ENCODE data around the gene GGT1.
"Not testable (repeated sequence)": the region's sequence is repeated elsewhere in the genome, so short reads cannot be mapped to it uniquely, and the experiment has no call there.

GGT1 gene

DNA sequence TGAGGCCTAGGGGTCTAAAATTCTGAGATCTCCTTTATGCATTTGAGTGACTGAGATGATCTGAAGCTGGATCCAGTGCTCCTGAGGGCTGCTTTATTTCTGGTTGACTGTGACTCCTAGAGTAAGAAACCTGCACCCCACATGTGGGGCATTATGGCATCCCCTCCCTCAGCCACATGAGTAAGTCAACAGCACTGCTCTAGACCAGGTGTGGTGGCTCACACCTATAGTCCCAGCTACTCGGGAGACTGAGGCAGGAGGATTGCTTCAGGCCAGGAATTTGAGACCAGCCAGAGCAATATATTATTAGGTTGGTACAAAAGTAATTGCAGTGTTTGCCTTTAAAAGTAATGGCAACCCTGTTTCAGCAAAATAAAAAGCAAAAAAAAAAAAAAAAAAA is 39.3 kb downstream of the GGT1 start:
- not testable (repeated sequence) for DNase-seq (ENCODE audit: low spot score)

DNA sequence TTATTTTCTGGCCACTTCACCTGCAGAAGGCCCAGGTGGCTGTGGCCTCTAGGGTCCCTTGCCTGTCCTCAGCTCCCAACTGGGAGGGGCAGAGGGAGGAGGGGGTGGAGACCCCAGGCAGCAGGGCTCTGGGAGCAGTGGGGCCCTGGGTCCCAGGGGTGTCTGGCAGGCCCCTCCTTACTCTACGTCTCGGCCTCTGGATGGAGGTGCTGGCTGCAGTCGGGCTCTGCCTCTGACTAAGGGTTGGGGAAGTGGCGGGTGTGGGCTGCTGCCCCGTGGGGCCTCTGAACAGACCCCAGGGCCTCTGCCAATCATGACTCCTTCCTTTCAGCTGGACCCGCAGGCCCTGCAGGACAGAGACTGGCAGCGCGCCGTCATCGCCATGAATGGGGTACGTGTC is 41.4 kb downstream of the GGT1 start:
- not testable (repeated sequence) for DNase-seq (ENCODE audit: low spot score)

DNA sequence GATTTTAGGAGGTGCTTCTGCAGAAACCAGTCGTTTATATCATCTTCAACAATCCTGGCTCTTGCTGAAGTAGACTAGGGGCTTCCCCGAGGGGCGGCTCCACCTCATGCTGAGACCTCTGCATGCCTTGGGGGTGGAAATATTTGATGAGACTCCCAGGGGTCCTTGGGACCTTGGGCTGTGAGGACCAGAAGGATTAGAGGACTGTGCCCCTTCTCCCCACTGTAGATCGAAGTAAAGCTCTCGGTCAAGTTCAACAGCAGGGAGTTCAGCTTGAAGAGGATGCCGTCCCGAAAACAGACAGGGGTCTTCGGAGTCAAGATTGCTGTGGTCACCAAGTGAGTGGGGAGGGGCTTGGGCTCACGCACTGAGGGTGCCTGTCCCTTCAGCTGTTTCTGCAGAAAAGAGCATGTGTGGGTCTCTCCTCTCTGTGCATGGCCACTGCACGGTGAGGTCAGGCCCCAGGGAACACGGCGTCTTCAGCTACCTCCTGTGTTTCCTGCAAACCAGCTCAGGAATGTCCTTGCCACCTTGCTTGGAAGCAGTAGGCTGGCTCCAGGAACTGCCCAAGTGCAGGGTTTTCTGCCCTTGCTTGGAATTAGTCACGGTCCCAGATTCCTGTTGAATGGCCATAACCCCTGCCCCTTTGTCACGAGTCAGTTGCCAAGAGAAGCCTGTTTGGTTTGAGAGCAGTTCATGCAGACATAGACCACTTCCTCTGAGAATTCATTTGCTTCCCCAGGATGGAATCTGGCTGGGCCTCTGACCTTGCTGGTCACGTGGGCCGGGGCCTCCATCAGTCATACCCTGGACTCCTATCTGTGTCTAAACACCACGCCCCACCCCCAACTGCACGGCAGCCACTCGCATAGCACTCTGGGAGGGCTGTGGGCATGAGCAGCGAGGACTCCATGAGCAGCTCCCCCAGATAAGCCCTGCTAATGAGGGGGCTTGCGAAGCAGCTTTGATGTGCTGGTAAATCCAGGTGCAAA is 42.7 kb downstream of the GGT1 start:
- not testable (repeated sequence) for DNase-seq (ENCODE audit: low spot score)

DNA sequence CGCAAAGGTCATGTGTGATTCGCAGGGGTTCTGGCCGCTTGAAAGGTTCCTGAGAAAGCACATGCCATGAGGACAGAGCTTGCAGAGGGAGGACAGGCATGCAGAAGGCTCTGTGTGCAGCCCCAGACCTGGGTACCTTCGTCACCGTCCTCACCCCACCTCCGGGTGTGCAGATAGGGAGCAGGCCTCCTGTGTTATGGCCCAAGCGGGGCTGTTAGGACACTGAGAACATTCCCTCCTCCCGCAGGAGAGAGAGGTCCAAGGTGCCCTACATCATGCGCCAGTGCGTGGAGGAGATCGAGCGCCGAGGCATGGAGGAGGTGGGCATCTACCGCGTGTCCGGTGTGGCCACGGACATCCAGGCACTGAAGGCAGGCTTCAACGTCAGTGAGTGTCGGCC is 43.8 kb downstream of the GGT1 start:
- DNase-seq (ENCODE audit: low spot score) = not testable (repeated sequence)

DNA sequence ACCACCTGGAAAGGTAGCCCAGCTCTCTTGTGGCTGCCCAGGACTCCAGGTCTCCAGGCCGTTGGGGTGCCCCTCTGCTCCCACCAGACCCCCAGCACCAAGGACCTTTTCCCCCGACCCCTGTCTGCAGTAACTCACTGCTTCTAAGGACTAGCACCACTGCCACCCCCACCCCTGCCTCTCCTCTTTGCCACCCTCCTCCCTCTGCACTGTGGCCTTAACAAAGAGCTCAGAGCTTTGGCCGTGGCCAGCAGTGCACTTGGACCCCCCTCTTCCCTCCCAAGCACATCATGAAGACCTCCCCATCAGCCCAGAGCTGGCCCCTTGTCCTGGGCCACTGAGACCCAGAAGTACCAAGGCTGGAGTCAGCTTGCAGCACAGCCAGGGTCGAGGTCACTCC is 46.4 kb downstream of the GGT1 start:
- not testable (repeated sequence) for DNase-seq (ENCODE audit: low spot score)

DNA sequence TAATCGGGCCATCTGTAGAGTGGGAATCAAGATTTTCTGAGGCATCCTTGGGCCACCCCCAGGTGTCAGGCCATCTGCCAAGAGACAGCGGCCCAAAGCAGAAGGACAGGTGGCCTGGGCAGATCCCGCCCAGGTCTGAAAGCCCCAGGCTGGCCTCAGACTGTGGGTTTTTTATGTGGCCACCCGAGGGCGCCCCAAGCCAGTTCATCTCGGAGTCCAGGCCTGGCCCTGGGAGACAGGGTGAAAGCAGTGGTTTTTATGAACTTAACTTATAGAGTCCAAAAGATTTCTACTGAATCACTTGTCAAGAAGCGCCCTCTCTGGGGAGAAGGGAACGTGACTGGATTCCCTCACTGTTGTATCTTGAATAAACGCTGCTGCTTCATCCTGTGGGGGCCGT is 47.9 kb downstream of the GGT1 start:
- DNase-seq (ENCODE audit: low spot score) = not testable (repeated sequence)

DNA sequence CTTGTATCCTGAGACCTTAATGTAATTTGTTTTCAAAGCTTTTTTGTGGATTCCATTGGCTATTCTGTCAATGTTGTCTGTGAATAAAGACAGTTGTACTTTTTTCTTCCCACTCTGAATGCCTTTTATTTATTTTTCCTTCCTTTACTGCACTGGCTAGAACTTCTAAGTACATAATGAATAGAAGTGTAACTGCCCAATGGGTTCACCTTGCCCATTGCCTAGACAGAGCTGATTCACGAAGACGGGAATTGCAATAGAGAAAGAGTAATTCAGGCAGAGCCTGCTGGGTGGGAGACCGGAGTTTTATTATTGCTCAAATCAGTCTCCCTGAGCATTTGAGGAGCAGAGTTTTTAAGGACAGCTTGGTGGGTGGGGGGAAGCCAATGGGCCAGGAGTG is 62.4 kb downstream of the GGT1 start:
- DNase-seq (ENCODE audit: low spot score) = not testable (repeated sequence)

DNA sequence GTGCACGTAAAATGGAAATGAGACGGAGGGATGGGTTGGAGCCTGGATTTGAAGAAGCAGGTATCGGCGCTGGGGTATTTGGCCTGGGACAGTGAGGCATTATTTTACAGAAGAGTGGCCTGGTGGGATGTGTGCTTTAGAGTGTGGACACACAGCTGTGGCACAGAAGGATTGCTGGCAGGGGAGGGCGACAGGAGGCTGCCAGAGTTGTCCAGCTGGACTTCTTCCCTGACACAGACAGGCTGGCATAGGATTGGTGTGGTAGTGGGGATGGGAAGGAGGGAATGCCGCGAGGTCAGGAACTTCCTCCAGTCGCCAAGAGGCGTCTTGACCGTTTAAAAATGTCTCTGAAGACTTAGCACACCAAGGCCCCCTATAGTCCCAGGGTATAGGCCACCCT is 64.9 kb downstream of the GGT1 start:
- not testable (repeated sequence) for DNase-seq (ENCODE audit: low spot score)

DNA sequence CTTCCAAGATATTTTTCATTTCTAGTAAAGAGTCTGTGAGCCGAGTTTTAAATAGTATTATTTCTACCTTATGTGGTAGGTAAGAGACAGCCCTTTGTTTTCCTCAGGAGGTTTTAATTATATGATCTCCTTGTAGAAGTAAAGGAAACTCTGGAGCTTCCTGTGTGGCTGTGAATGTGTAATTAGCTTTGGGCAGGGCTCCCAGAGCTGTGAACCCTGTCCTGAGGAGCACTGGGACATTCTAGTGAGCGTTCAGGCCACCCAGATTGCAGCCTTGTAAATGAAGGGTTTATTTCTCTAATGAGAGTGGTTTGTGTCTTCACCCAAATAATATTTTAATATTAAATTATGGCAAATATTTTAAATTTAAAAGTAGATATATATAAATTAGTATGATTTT is 69.5 kb downstream of the GGT1 start:
- DNase-seq (ENCODE audit: low spot score) = not testable (repeated sequence)
